IPS-18a (cell line): Measurements from ENCODE around the gene TCEA3.

Source experiments
- H3K27ac ChIP-seq: one replicate; pipeline ENCODE4 v1.5.1; 2013; ENCODE audit warnings: low read length
- H3K27me3 ChIP-seq: one replicate; pipeline ENCODE4 v1.6.1; 2013; ENCODE audit warnings: mild to moderate bottlenecking, low read length; ENCODE audit not compliant: control insufficient read depth, insufficient read depth
- H3K36me3 ChIP-seq: one replicate; pipeline ENCODE4 v1.6.1; 2013; ENCODE audit warnings: low read depth, low read length; ENCODE audit not compliant: control insufficient read depth
- H3K4me1 ChIP-seq: one replicate; pipeline ENCODE4 v1.6.1; 2013; ENCODE audit warnings: low read depth, low read length; ENCODE audit not compliant: control insufficient read depth
- H3K4me3 ChIP-seq: one replicate; pipeline ENCODE4 v1.5.1; 2013; ENCODE audit warnings: low read length
- H3K9ac ChIP-seq: one replicate; pipeline ENCODE4 v1.6.1; 2013; ENCODE audit warnings: mild to moderate bottlenecking, low read length, moderate library complexity
- H3K9me3 ChIP-seq: one replicate; pipeline ENCODE4 v1.6.1; 2013; ENCODE audit warnings: low read depth, low read length; ENCODE audit not compliant: control insufficient read depth

Gene TCEA3

GRCh38 chr1:23424293-23425192 lies at the start of gene TCEA3:
TSS of gene TCEA3 (minus strand) at chr1:23424748. CDS start at chr1:23424633, 115 bp downstream.
- Histone ChIP-seq H3K4me3 (peak within 1 kb of the TSS; percentile 25), H3K9ac (no peak within 1 kb of the TSS)

DNA sequence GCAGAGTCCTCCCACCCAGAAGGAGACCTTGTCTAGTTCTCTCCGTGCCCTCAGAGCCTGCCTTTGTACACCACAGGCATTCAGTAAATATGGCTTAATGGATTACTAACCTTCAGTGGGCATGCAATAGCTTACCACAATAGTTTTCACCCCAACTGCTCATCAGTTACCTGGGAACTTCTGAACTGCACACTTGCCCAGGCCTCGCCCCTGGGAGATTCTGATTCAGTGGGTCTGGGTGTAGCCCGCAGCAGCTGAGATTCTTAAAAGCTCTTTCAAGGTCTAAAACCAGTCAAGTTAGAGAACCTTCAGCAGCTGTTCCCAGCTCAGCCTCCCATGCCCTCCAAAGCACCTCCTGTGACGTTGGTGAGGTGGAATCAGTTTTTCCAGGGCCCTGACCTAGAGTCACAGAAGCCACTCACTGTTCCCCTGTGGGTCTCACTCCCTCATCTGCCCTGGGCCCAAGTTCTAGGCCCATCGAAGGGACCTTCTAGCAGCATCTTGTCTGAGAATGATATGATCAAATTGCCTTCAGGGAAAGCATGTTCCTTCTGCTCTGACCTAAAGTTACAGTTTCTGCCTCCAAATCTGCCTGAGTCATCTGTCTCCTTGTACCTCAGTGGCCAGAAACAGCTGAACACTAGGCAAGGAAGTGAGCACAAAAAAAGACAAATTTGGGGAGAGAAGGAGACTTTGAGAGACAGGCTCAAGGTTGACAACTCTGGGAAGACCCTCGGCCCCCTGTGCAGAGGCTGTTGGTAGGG lies 48.7 kb upstream of the TCEA3 start:
- no peak overlapping the region for H3K9ac ChIP-seq

More at GRCh38 chr1:23424293-23425192, at the start of gene TCEA3:
- H3K4me1 ChIP-seq, result peaks cover 4% of the 10 kb centered on the region
- H3K27me3 ChIP-seq, result peaks cover 81% of the 10 kb centered on the region
- H3K36me3 ChIP-seq, result peaks cover 5% of the 10 kb centered on the region
- H3K9me3 ChIP-seq, result no peaks in the 10 kb centered on the region
- H3K27ac ChIP-seq, result no peak within 1 kb of the TSS

GRCh38 chr1:23472351-23473036 lies 47.9 kb upstream of the TCEA3 start:
- Histone ChIP-seq H3K4me3 (no peak overlapping the region), H3K27ac (no peak overlapping the region), H3K9ac (no peak overlapping the region), H3K36me3 (no peaks in the 10 kb centered on the region), H3K27me3 (no peaks in the 10 kb centered on the region), H3K4me1 (no peaks in the 10 kb centered on the region), H3K9me3 (no peaks in the 10 kb centered on the region)

More for the DNA sequence above, 48.7 kb upstream of the TCEA3 start:
- H3K4me3 ChIP-seq, result no peak overlapping the region
- no peak overlapping the region for H3K27ac ChIP-seq
- no peaks in the 10 kb centered on the region for H3K4me1 ChIP-seq
- no peaks in the 10 kb centered on the region for H3K27me3 ChIP-seq
- H3K36me3 ChIP-seq, result no peaks in the 10 kb centered on the region
- H3K9me3 ChIP-seq, result no peaks in the 10 kb centered on the region

DNA sequence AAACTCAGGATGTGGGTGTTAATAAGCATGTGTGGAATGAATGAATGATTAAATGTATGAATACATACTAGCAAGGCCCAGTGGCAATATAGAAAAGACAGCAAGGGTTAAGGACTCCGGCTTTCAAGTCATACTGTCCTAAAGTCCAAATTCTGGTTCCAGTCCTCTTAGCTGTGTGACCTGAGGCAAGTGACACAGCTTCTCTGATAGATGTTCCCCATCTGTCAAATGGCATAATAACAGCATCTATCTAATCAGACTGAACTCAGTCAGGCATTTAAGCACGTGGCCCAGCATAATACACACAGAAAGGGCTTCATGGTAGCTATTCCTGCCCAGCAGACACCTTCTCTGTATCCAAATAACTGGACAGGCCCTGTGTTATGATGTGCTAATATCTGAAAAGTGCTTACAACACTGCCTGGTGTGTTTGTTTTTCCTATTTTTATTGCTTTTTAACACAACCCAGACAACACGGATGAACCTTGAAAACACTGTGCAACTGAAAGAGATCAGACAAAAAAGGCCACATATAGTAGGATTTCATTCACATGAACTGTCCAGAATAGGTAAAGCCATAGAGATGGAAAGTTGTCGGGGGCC lies 47.0 kb upstream of the TCEA3 start:
- Histone ChIP-seq H3K9ac (no peak overlapping the region), H3K36me3 (no peaks in the 10 kb centered on the region), H3K27ac (no peak overlapping the region), H3K27me3 (no peaks in the 10 kb centered on the region), H3K9me3 (no peaks in the 10 kb centered on the region), H3K4me3 (no peak overlapping the region), H3K4me1 (no peaks in the 10 kb centered on the region)

- Histone ChIP-seq H3K9ac (no peak overlapping the region), H3K4me3 (no peak overlapping the region), H3K27ac (no peak overlapping the region), H3K36me3 (no peaks in the 10 kb centered on the region), H3K4me1 (no peaks in the 10 kb centered on the region), H3K9me3 (no peaks in the 10 kb centered on the region), H3K27me3 (no peaks in the 10 kb centered on the region)
Measured at GRCh38 chr1:23470282-23471070, 45.9 kb upstream of the TCEA3 start.

GRCh38 chr1:23469372-23469982 lies 44.9 kb upstream of the TCEA3 start:
- H3K9ac ChIP-seq, result no peak overlapping the region
- H3K27ac ChIP-seq, result no peak overlapping the region
- no peaks in the 10 kb centered on the region for H3K9me3 ChIP-seq
- H3K27me3 ChIP-seq, result no peaks in the 10 kb centered on the region
- H3K4me3 ChIP-seq, result no peak overlapping the region
- no peaks in the 10 kb centered on the region for H3K4me1 ChIP-seq
- H3K36me3 ChIP-seq, result no peaks in the 10 kb centered on the region

DNA sequence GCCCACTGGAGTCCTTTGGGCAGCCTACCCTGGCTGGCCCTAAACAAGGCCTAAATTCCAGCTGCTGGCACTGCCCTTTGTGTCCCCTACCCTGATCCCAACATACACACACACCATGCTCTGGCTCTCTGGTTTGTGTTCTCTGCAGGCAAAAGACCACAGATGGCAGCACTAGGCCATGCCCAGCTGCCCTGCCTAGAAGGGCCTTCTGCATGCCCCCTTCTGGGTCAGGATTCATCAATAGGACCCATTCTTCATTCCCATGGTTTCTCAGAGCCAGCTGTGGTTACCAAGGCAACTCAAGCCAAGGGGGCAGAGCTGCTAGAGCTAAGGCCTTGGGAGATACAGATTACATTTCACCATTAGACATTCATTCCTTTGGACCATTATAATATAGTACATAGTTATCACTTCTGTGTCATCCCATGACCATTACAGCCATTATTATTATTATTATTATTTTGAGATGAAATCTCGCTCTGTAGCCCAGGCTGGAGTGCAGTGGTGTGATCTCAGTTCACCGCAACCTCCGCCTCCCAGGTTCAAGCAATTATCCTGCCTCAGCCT lies 42.0 kb upstream of the TCEA3 start:
- no peaks in the 10 kb centered on the region for H3K4me1 ChIP-seq
- H3K27me3 ChIP-seq, result no peaks in the 10 kb centered on the region
- H3K27ac ChIP-seq, result no peak overlapping the region
- no peaks in the 10 kb centered on the region for H3K9me3 ChIP-seq
- no peak overlapping the region for H3K4me3 ChIP-seq
- no peak overlapping the region for H3K9ac ChIP-seq
- H3K36me3 ChIP-seq, result no peaks in the 10 kb centered on the region

DNA sequence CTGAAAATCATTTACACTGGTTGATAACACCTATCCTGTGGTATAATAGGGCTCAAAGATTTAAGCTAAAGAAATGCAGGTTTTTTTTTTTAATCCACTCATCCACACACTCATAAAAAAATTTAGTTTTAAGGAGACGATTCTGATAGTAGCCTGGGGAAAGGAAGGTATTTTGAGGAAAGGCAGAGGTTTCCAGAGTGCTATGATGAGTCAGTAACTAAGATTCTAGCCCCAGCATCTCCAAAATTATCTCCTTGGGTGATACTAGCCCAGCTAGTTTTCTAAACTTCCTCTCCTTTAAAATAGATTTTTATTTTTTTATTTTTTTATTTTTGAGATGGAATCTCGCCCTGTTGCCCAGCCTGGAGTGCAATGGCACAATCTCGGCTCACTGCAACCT lies 38.7 kb upstream of the TCEA3 start:
- no peak overlapping the region for H3K9ac ChIP-seq
- no peaks in the 10 kb centered on the region for H3K36me3 ChIP-seq
- H3K4me1 ChIP-seq, result no peaks in the 10 kb centered on the region

GRCh38 chr1:23462766-23463165 lies 38.2 kb upstream of the TCEA3 start:
- Histone ChIP-seq H3K27ac (no peak overlapping the region), H3K4me3 (no peak overlapping the region), H3K9me3 (no peaks in the 10 kb centered on the region), H3K36me3 (no peaks in the 10 kb centered on the region), H3K9ac (no peak overlapping the region), H3K27me3 (no peaks in the 10 kb centered on the region), H3K4me1 (no peaks in the 10 kb centered on the region)

More for the DNA sequence above, 38.7 kb upstream of the TCEA3 start:
- Histone ChIP-seq H3K9me3 (no peaks in the 10 kb centered on the region), H3K27ac (no peak overlapping the region), H3K27me3 (no peaks in the 10 kb centered on the region), H3K4me3 (no peak overlapping the region)

- Histone ChIP-seq H3K4me1 (no peaks in the 10 kb centered on the region), H3K4me3 (no peak overlapping the region), H3K27ac (no peak overlapping the region), H3K27me3 (no peaks in the 10 kb centered on the region), H3K36me3 (no peaks in the 10 kb centered on the region), H3K9ac (no peak overlapping the region), H3K9me3 (no peaks in the 10 kb centered on the region)
Measured at GRCh38 chr1:23461050-23461449, 36.5 kb upstream of the TCEA3 start.
